BJ (cell line): ENCODE results near the gene PARD3B. TPM values are rescaled to one million over a fixed set of nuclear protein-coding genes. Genes with fewer than 3 reads are reported as not detected.

Experiments used
- CTCF ChIA-PET: fragments of 350-600 bp; formaldehyde crosslinking; extraction: SDS; loops from one replicate; lab custom pipeline; 2021; ENCODE audit warnings: antibody characterized with exemption, inconsistent platforms; lab: Yijun Ruan, JAX
- POLR2A ChIA-PET: fragments of 300-600 bp; sonication (Branson Sonifier 250); formaldehyde crosslinking; extraction: SDS; loops from one replicate; lab custom pipeline; 2021; ENCODE audit warnings: antibody characterized with exemption; lab: Charles Lee
- DNase-seq: peaks from one replicate; pipeline ENCODE4 v3.0.0-alpha.2; 2011; ENCODE audit warnings: low read depth
- H3K27me3 ChIP-seq: 2 replicates; pipeline ENCODE4 v1.6.0; 2011; ENCODE audit warnings: low read length; ENCODE audit not compliant: control insufficient read depth, insufficient read depth
- H3K36me3 ChIP-seq: 2 replicates; pipeline ENCODE4 v1.5.1; 2011; ENCODE audit warnings: low read length; ENCODE audit not compliant: control insufficient read depth, insufficient read depth
- H3K4me3 ChIP-seq: 2 replicates; pipeline ENCODE4 v1.5.1; 2011; ENCODE audit warnings: low read depth, mild to moderate bottlenecking, control low read depth, low read length
- CTCF ChIP-seq: IDR thresholded peaks from 2 replicates; pipeline ENCODE4 v1.5.1; 2011; ENCODE audit warnings: low read depth, mild to moderate bottlenecking, control low read depth, inconsistent platforms, low read length, moderate library complexity; ENCODE audit not compliant: insufficient read depth
- polyA plus RNA-seq: library from polyadenylated mRNA; depleted of rRNA; stranded (reverse); fragments of >200 nt; gene quantifications from 2 replicates; pipeline ENCODE4 v1.2.3, GENCODE V29; 2011

The PARD3B gene
- polyA plus RNA-seq, 1 experiment = 7.1 TPM

GRCh38 chr2:205237524-205237923 is 692.2 kb downstream of the PARD3B start:
- 0 out of 2 replicates have a peak, but pooled peaks have one; percentile 10 for TF ChIP-seq CTCF
- no peak for DNase-seq
- POLR2A ChIA-PET = no interaction called here
- Histone ChIP-seq H3K36me3 (no peaks in the 10 kb centered on the region), H3K4me3 (no peak overlapping the region), H3K27me3 (no peaks in the 10 kb centered on the region)
- CTCF ChIA-PET = interaction anchor here (0.6 to 1.0 kb wide), 3 partner anchors 13 to 445 kb away, joined by 3 read pairs; partner anchors contain the start of gene NRP2

- no peak for TF ChIP-seq CTCF
- no peak for DNase-seq
- no peaks in the 10 kb centered on the region for H3K36me3 ChIP-seq
- POLR2A ChIA-PET = no interaction called here
- CTCF ChIA-PET = no interaction called here
- H3K27me3 ChIP-seq = no peaks in the 10 kb centered on the region
- no peak overlapping the region for H3K4me3 ChIP-seq
Measured at GRCh38 chr2:205245001-205245400, 699.7 kb downstream of the PARD3B start.

GRCh38 chr2:205245652-205246051 is 700.4 kb downstream of the PARD3B start:
- H3K4me3 ChIP-seq = no peak overlapping the region
- no peaks in the 10 kb centered on the region for H3K27me3 ChIP-seq
- ChIA-PET CTCF (no interaction called here), POLR2A (no interaction called here)
- no peaks in the 10 kb centered on the region for H3K36me3 ChIP-seq
- TF ChIP-seq CTCF = no peak
- peak; percentile 35 for DNase-seq

- ChIA-PET CTCF (no interaction called here), POLR2A (no interaction called here)
- no peak for DNase-seq
- TF ChIP-seq CTCF = no peak
- Histone ChIP-seq H3K36me3 (no peaks in the 10 kb centered on the region), H3K4me3 (no peak overlapping the region), H3K27me3 (no peaks in the 10 kb centered on the region)
Measured at GRCh38 chr2:205259121-205259520, 713.8 kb downstream of the PARD3B start.

GRCh38 chr2:205261516-205262020 is 716.3 kb downstream of the PARD3B start:
- H3K4me3 ChIP-seq = no peak overlapping the region
- no peaks in the 10 kb centered on the region for H3K27me3 ChIP-seq
- H3K36me3 ChIP-seq = no peaks in the 10 kb centered on the region
- ChIA-PET CTCF (no interaction called here), POLR2A (interaction anchor here (0.6 kb wide), 1 partner anchor 23 kb away, joined by 8 read pairs; no protein-coding TSS in a partner anchor)
- no peak for TF ChIP-seq CTCF
- DNase-seq = peak; percentile 46
